Neural cell (in vitro differentiated cells): Measurements from ENCODE around the gene EPHX1. TPM values are rescaled to one million over a fixed set of nuclear protein-coding genes. Genes with fewer than 3 reads are reported as not detected.

Experiments
- H2AFZ ChIP-seq: fragments of 200-600, 300-800 bp; sonication (generic), shearing (Covaris generic); 2 replicates; pipeline ENCODE4 v1.6.0; 2014; ENCODE audit warnings: low read depth, mild to moderate bottlenecking, antibody characterized with exemption, low read length, moderate library complexity
- H3F3A ChIP-seq: fragments of 200-600 bp; shearing (Covaris generic); 2 replicates; pipeline ENCODE4 v1.6.1; 2016; ENCODE audit warnings: mild to moderate bottlenecking, moderate library complexity, mixed read lengths, antibody characterized with exemption, low read length; ENCODE audit not compliant: insufficient read depth, poor library complexity, severe bottlenecking
- H3K27ac ChIP-seq: fragments of 200-600, 300-800 bp; sonication (generic), shearing (Covaris generic); 2 replicates; pipeline ENCODE4 v1.5.1; 2014; ENCODE audit warnings: mild to moderate bottlenecking, low read length, moderate library complexity
- H3K27me3 ChIP-seq: fragments of 300-800, 200-600 bp; sonication (generic), shearing (Covaris generic); 2 replicates; pipeline ENCODE4 v1.6.0; 2014; ENCODE audit warnings: mild to moderate bottlenecking, low read depth, low read length, moderate library complexity; ENCODE audit not compliant: insufficient read depth
- H3K36me3 ChIP-seq: fragments of 300-800, 200-600 bp; sonication (generic), shearing (Covaris generic); 2 replicates; pipeline ENCODE4 v1.5.1; 2014; ENCODE audit warnings: mild to moderate bottlenecking, antibody characterized with exemption, low read length, moderate library complexity; ENCODE audit not compliant: insufficient read depth
- H3K4me2 ChIP-seq: fragments of 300-800, 200-600 bp; sonication (generic), shearing (Covaris generic); 2 replicates; pipeline ENCODE4 v1.6.0; 2014; ENCODE audit warnings: mild to moderate bottlenecking, low read length
- H3K4me3 ChIP-seq: fragments of 300-800, 200-600 bp; sonication (generic), shearing (Covaris generic); 2 replicates; pipeline ENCODE4 v1.5.1; 2014; ENCODE audit warnings: mild to moderate bottlenecking, low read length, moderate library complexity
- H3K79me2 ChIP-seq: fragments of 200-600 bp; shearing (Covaris generic); replicated peaks from 2 replicates; pipeline ENCODE4 v1.6.0; 2014; ENCODE audit warnings: mild to moderate bottlenecking, low read length, moderate library complexity; ENCODE audit not compliant: insufficient read depth
- H3K9ac ChIP-seq: fragments of 300-800, 200-600 bp; sonication (generic), shearing (Covaris generic); 2 replicates; pipeline ENCODE4 v1.6.1; 2016; ENCODE audit warnings: mild to moderate bottlenecking, low read length, mixed read lengths
- H3K9me2 ChIP-seq: fragments of 200-600 bp; shearing (Covaris generic); 2 replicates; pipeline ENCODE4 v1.6.1; 2016; ENCODE audit warnings: mild to moderate bottlenecking, low read length, mixed read lengths; ENCODE audit not compliant: insufficient read depth
- H3K9me3 ChIP-seq: fragments of 200-600, 300-800 bp; sonication (generic), shearing (Covaris generic); 2 replicates; pipeline ENCODE4 v1.6.1; 2016; ENCODE audit warnings: mild to moderate bottlenecking, mixed run types, low read length, moderate library complexity, mixed read lengths
- H4K20me1 ChIP-seq: fragments of 200-600 bp; shearing (Covaris generic); 2 replicates; pipeline ENCODE4 v1.6.1; 2016; ENCODE audit warnings: mild to moderate bottlenecking, mixed run types; ENCODE audit not compliant: insufficient read depth
- EP300 ChIP-seq: fragments of 450-650 bp; conservative IDR thresholded peaks from 2 replicates; pipeline ENCODE4 v1.6.1; 2014; ENCODE audit warnings: antibody characterized with exemption, mild to moderate bottlenecking, moderate library complexity; ENCODE audit not compliant: poor library complexity, severe bottlenecking
- EZH2 ChIP-seq: fragments of 200-600, 300-800 bp; shearing (Covaris generic), sonication (generic); IDR thresholded peaks from 2 replicates; pipeline ENCODE4 v1.6.1; 2014; ENCODE audit warnings: antibody characterized with exemption, low read length, borderline replicate concordance, mild to moderate bottlenecking; ENCODE audit not compliant: insufficient read depth, poor library complexity, severe bottlenecking
- MXI1 ChIP-seq: fragments of 450-650 bp; conservative IDR thresholded peaks from 2 replicates; pipeline ENCODE4 v1.6.1; 2014; ENCODE audit warnings: antibody characterized with exemption, mild to moderate bottlenecking; ENCODE audit not compliant: poor library complexity, severe bottlenecking
- POLR2AphosphoS5 ChIP-seq: IDR thresholded peaks from 2 replicates; pipeline ENCODE4 v1.6.1; 2012
- RAD21 ChIP-seq: fragments of 450-650 bp; conservative IDR thresholded peaks from 2 replicates; pipeline ENCODE4 v1.6.1; 2014; ENCODE audit warnings: antibody characterized with exemption, mild to moderate bottlenecking, moderate library complexity
- SMC3 ChIP-seq: fragments of 450-650 bp; conservative IDR thresholded peaks from 2 replicates; pipeline ENCODE4 v1.6.1; 2014; ENCODE audit warnings: antibody characterized with exemption, mild to moderate bottlenecking, moderate library complexity; ENCODE audit not compliant: poor library complexity
- TAF1 ChIP-seq: IDR thresholded peaks from 2 replicates; pipeline ENCODE4 v1.6.1; 2012; ENCODE audit warnings: low read depth
- polyA plus RNA-seq: library from polyadenylated mRNA; depleted of rRNA; stranded (reverse); fragments of >200 nt; gene quantifications from 2 replicates; pipeline ENCODE4 v1.2.3, GENCODE V29; 2014
- TF ChIP-seq, protein P1 (sequence below): fragments of 450-650 bp; IDR thresholded peaks from 2 replicates; pipeline ENCODE4 v1.5.1; 2014; ENCODE audit warnings: antibody characterized with exemption, mild to moderate bottlenecking, moderate library complexity; ENCODE audit not compliant: poor library complexity, severe bottlenecking
- TF ChIP-seq, protein P2 (sequence below): IDR thresholded peaks from 2 replicates; pipeline ENCODE4 v1.6.1; 2012; ENCODE audit warnings: borderline replicate concordance

Gene EPHX1
- polyA plus RNA-seq, 1 donor from 2014 or later = 8.7 TPM

DNA sequence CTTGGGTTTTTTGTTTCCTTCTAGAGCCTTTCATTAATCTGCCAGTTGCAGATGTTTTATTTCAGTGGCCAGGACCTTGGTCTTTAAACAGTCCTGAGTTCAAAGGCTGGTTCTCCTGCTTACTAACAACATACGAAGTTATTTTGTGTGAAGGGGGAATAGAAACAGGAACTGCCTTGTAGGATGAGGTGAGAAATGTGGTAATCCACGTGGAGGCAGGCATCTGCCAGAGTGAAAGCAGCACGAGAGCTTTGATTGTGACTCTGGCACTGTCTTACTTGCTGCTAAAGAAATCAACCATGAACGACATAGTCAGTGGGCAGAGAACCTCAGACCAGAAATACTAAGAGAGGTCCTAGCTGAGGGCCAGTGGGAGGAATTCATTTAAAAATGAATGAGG is 41.9 kb downstream of the EPHX1 start:
- Histone ChIP-seq H3K4me3 (no peak overlapping the region), H3K9me3 (no peaks in the 10 kb centered on the region), H3K27ac (no peak overlapping the region), H3K9ac (no peak overlapping the region), H3K79me2 (no peaks in the 10 kb centered on the region), H3K4me2 (no peak overlapping the region), H3K36me3 (no peaks in the 10 kb centered on the region), H2AFZ (no peak overlapping the region), H3F3A (no peaks in the 10 kb centered on the region), H3K27me3 (no peaks in the 10 kb centered on the region), H3K9me2 (no peaks in the 10 kb centered on the region), H4K20me1 (no peaks in the 10 kb centered on the region)
- TF ChIP-seq, protein P1, sequence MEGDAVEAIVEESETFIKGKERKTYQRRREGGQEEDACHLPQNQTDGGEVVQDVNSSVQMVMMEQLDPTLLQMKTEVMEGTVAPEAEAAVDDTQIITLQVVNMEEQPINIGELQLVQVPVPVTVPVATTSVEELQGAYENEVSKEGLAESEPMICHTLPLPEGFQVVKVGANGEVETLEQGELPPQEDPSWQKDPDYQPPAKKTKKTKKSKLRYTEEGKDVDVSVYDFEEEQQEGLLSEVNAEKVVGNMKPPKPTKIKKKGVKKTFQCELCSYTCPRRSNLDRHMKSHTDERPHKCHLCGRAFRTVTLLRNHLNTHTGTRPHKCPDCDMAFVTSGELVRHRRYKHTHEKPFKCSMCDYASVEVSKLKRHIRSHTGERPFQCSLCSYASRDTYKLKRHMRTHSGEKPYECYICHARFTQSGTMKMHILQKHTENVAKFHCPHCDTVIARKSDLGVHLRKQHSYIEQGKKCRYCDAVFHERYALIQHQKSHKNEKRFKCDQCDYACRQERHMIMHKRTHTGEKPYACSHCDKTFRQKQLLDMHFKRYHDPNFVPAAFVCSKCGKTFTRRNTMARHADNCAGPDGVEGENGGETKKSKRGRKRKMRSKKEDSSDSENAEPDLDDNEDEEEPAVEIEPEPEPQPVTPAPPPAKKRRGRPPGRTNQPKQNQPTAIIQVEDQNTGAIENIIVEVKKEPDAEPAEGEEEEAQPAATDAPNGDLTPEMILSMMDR = no peak
- TF ChIP-seq RAD21 (no peak), MXI1 (no peak), EZH2 (no peak), SMC3 (no peak), TAF1 (no peak), POLR2AphosphoS5 (no peak), EP300 (no peak)
- TF ChIP-seq, protein P2, sequence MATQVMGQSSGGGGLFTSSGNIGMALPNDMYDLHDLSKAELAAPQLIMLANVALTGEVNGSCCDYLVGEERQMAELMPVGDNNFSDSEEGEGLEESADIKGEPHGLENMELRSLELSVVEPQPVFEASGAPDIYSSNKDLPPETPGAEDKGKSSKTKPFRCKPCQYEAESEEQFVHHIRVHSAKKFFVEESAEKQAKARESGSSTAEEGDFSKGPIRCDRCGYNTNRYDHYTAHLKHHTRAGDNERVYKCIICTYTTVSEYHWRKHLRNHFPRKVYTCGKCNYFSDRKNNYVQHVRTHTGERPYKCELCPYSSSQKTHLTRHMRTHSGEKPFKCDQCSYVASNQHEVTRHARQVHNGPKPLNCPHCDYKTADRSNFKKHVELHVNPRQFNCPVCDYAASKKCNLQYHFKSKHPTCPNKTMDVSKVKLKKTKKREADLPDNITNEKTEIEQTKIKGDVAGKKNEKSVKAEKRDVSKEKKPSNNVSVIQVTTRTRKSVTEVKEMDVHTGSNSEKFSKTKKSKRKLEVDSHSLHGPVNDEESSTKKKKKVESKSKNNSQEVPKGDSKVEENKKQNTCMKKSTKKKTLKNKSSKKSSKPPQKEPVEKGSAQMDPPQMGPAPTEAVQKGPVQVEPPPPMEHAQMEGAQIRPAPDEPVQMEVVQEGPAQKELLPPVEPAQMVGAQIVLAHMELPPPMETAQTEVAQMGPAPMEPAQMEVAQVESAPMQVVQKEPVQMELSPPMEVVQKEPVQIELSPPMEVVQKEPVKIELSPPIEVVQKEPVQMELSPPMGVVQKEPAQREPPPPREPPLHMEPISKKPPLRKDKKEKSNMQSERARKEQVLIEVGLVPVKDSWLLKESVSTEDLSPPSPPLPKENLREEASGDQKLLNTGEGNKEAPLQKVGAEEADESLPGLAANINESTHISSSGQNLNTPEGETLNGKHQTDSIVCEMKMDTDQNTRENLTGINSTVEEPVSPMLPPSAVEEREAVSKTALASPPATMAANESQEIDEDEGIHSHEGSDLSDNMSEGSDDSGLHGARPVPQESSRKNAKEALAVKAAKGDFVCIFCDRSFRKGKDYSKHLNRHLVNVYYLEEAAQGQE = no peak

DNA sequence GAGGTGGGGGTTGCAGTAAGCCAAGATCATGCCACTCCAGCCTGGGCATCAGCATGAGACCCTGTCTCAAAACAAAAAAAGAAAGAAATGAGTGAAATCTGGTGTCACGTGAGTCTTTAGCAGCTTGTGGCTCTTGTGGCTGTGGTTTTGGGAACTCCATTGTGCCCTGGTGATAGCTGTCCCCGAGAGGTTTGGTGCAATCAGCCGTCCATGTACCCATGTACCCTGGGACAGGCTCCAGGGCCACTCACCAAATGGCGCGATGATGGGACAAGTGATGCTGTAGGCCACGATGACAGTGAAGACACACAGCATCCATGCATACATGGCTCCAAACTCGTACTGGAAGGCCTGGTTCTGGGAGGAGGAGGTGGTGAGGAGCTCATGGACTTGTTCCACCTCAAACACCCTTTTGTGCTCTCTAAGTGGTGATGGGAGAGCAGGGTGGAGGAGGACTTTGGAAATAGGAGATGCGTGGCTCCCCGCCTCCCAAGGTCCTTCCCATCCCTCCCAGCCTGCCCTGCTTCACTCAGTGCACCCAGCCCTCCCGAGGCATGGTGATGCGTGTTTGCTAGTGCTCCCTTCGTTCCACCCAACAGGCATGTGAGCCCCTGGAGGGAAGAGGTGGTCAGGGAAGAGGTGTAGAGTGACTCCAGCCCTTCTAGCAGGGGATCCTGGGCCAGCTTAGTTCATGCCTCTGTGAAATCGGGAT is 42.6 kb downstream of the EPHX1 start:
- Histone ChIP-seq H4K20me1 (no peaks in the 10 kb centered on the region), H3K27me3 (no peaks in the 10 kb centered on the region), H3K9me3 (no peaks in the 10 kb centered on the region), H3K4me2 (no peak overlapping the region), H3K79me2 (no peaks in the 10 kb centered on the region), H3K9me2 (no peaks in the 10 kb centered on the region), H3K27ac (no peak overlapping the region), H3K36me3 (no peaks in the 10 kb centered on the region), H3K9ac (no peak overlapping the region), H3F3A (no peaks in the 10 kb centered on the region), H2AFZ (no peak overlapping the region), H3K4me3 (no peak overlapping the region)
- TF ChIP-seq SMC3 (no peak), POLR2AphosphoS5 (no peak), EZH2 (no peak), TAF1 (no peak), EP300 (no peak)
- TF ChIP-seq, protein P1 = no peak
- TF ChIP-seq, protein P2 = no peak
